Endothelial cell of umbilical vein (primary cell): ENCODE results near the gene KCNQ5.

Experiments used
- CTCF ChIP-seq, 2 donors: IDR thresholded peaks; 1 replicate in 1 of 2; 2 replicates in 1 of 2; pipeline ENCODE4 v1.5.1; 2011; ENCODE audit warnings: low read length in 2 of 2, mild to moderate bottlenecking in 2 of 2, moderate library complexity in 2 of 2, control low read depth in 1 of 2, inconsistent platforms in 1 of 2, low read depth in 1 of 2; ENCODE audit not compliant: insufficient read depth in 1 of 2; ENCODE audit errors: extremely low read depth in 1 of 2
- FOS ChIP-seq: IDR thresholded peaks from 2 replicates; pipeline ENCODE4 v1.6.1; 2011; ENCODE audit warnings: mild to moderate bottlenecking, low read length, moderate library complexity, borderline replicate concordance; ENCODE audit not compliant: insufficient read depth
- GATA2 ChIP-seq: IDR thresholded peaks from 2 replicates; pipeline ENCODE4 v1.7.0; 2011; ENCODE audit warnings: low read depth, mild to moderate bottlenecking, moderate library complexity, mixed read lengths, low read length; ENCODE audit not compliant: insufficient read length, insufficient read depth
- POLR2A ChIP-seq: IDR thresholded peaks from 2 replicates; pipeline ENCODE4 v1.6.1; 2012; ENCODE audit warnings: low read depth, mild to moderate bottlenecking, control low read depth, low read length
- POLR2AphosphoS5 ChIP-seq: IDR thresholded peaks from 2 replicates; pipeline ENCODE4 v1.6.1; 2012; ENCODE audit warnings: low read depth, mild to moderate bottlenecking, control low read depth, low read length, moderate library complexity; ENCODE audit not compliant: insufficient read depth

GRCh38 chr6:73216859-73217258, 595.0 kb downstream of the KCNQ5 start:
- TF ChIP-seq CTCF (IDR thresholded peaks at IDR 0.05; ENCODE audit: extremely low read depth in 1 of 2, insufficient read depth in 1 of 2, low read depth in 1 of 2, low read length in 2 of 2) (no peak), POLR2A (no peak), FOS (no peak), GATA2 (no peak), POLR2AphosphoS5 (no peak)
